ENCODE measurements around the gene HOXA9. TPM values are rescaled to one million over a fixed set of nuclear protein-coding genes. Genes with fewer than 3 reads are reported as not detected.

HOXA9 gene
- total and polyA plus RNA-seq, 2 of the 8 experiments (the other 6 are each of a cell fraction or from before 2014, with no cell fraction given): not detected

DNA sequence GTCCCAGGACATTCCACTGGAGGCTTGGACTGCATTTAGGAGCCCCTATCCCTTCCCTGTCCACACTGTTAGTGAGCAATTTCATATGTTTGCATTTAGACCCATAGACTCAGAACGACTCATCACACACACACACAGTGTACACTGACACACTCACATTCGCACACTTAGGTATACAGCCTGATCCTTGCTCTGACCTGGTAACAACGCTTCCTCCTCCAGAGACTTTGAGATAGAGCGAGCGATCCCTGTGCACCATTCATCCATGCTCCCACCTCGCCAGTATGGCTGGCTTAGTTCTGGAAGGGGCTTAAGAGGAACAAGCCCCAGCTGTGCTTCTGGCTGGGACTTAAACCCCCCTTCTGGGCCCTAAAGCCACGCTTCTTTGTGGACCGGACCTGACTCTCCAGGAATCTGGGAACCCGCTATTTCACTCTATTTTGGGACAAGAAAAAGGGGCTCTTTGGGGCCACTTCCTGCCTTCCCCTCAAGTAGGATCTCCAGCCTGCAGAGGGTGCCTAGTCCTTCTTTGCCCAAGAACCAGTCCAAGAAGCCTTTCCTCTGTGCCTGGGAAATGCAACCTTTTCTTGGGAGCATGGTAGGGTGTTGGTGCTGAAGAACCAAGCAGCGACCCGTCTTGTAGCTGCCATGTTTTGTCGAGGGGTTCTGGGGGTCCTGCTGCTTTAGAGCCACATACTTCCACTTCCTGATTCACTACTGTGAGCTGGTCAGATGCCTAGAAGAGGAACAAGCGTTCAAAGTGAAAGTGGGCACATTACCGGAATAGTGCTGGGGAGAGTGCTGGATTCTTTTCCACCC, 35.6 kb upstream of the HOXA9 start:
- H4K8ac ChIP-seq (ENCODE audit: extremely low read depth, insufficient read depth, low read length): no peak overlapping the region
- no peak for TF ChIP-seq NRF1 (IDR thresholded peaks at IDR 0.05; ENCODE audit: low read depth, low read length)
- peak; percentile 99 for TF ChIP-seq EZH2 (IDR thresholded peaks at IDR 0.05; ENCODE audit: low read depth, low read length, severe bottlenecking)
- TF ChIP-seq CBX8 (IDR thresholded peaks at IDR 0.05; ENCODE audit: borderline replicate concordance, low read depth, low read length): peak; percentile 47; the same call in 1 of the 2 replicates
- no peak for TF ChIP-seq RBBP5 (IDR thresholded peaks at IDR 0.05; ENCODE audit: borderline replicate concordance, low read depth, low read length)
- TF ChIP-seq HDAC6 (IDR thresholded peaks at IDR 0.05; ENCODE audit: low read depth, low read length): no peak
- TF ChIP-seq, protein P1, sequence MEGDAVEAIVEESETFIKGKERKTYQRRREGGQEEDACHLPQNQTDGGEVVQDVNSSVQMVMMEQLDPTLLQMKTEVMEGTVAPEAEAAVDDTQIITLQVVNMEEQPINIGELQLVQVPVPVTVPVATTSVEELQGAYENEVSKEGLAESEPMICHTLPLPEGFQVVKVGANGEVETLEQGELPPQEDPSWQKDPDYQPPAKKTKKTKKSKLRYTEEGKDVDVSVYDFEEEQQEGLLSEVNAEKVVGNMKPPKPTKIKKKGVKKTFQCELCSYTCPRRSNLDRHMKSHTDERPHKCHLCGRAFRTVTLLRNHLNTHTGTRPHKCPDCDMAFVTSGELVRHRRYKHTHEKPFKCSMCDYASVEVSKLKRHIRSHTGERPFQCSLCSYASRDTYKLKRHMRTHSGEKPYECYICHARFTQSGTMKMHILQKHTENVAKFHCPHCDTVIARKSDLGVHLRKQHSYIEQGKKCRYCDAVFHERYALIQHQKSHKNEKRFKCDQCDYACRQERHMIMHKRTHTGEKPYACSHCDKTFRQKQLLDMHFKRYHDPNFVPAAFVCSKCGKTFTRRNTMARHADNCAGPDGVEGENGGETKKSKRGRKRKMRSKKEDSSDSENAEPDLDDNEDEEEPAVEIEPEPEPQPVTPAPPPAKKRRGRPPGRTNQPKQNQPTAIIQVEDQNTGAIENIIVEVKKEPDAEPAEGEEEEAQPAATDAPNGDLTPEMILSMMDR (IDR thresholded peaks at IDR 0.05; ENCODE audit: control extremely low read depth in 1 of 3, insufficient read depth in 1 of 3, low read depth in 1 of 3, low read length in 3 of 3): no peak
- peak; percentile 63 for TF ChIP-seq RNF2 (IDR thresholded peaks at IDR 0.05; ENCODE audit: borderline replicate concordance, low read depth, low read length, missing control alignments, poor library complexity, severe bottlenecking)

More for the DNA sequence above, 35.6 kb upstream of the HOXA9 start:
- H3K4ac ChIP-seq (replicated peaks; ENCODE audit: insufficient read length, low read depth, low read length): no peak overlapping the region
- H2AK5ac ChIP-seq (ENCODE audit: low read depth, low read length): no peak overlapping the region; the same call in 1 of the 2 replicates
- 21% methylated on average over 14 of the region's 14 CpGs; no CpG with 5 or more reads in 1 of the 2 experiments for WGBS, 2 experiments (ENCODE audit: extremely low coverage in 1 of 2, insufficient coverage in 1 of 2, insufficient read length in 1 of 2, insufficient replicate concordance in 2 of 2, low coverage in 1 of 2, low lambda C conversion rate in 2 of 2, missing lambda C conversion rate in 1 of 2)
- H2BK15ac ChIP-seq (ENCODE audit: low read length): no peak overlapping the region
- DNase-seq (ENCODE audit: low read depth in 1 of 2, low spot score in 2 of 2): no peak
- peaks cover 0 to 19% (median 0%) of the 10 kb centered on the region in 4 experiments; a peak in 1 of 8 replicates for H3K36me3 ChIP-seq (ENCODE audit: control insufficient read depth in 2 of 4, insufficient read depth in 4 of 4, low read length in 3 of 4)
- no peaks in the 10 kb centered on the region; the same call in 1 of the 2 replicates for H3K23me2 ChIP-seq (ENCODE audit: low read depth, low read length)
- H3K4me1 ChIP-seq (replicated peaks in 1 of 4; ENCODE audit: control insufficient read depth in 3 of 4, insufficient read depth in 4 of 4, low read length in 3 of 4): peaks cover 0 to 8% (median 4%) of the 10 kb centered on the region in 4 experiments; a peak in 6 of 7 replicates
- no peak overlapping the region for H3K23ac ChIP-seq (ENCODE audit: insufficient read length)
- no peak overlapping the region for H3K56ac ChIP-seq (replicated peaks; ENCODE audit: insufficient read length, low read depth, low read length)
- H3K18ac ChIP-seq (ENCODE audit: extremely low read depth, low read length): no peak overlapping the region
- H3K9ac ChIP-seq (replicated peaks in 1 of 4; ENCODE audit: extremely low read depth in 1 of 4, low read depth in 3 of 4, low read length in 3 of 4): no peak overlapping the region
- H2BK120ac ChIP-seq (replicated peaks; ENCODE audit: low read depth, low read length): no peak overlapping the region
- H2BK12ac ChIP-seq (ENCODE audit: low read depth, low read length): no peak overlapping the region
- POLR2A ChIA-PET (ENCODE audit: partially characterized antibody): interaction anchor here (1.5 kb wide), 1 partner anchor 8 kb away, joined by 5 read pairs; no protein-coding TSS in a partner anchor
- H3K27ac ChIP-seq (ENCODE audit: low read depth, low read length): no peak overlapping the region
- peaks cover 40 to 51% of the 10 kb centered on the region in 2 experiments for H4K20me1 ChIP-seq (replicated peaks in 1 of 2; ENCODE audit: control insufficient read depth in 1 of 2, insufficient read depth in 2 of 2, low read length in 2 of 2)
- no peak for FAIRE-seq
- no peak overlapping the region for H4K5ac ChIP-seq (ENCODE audit: insufficient read length, low read depth, low read length)
- H3K4me2 ChIP-seq (ENCODE audit: insufficient read depth in 1 of 2, low read depth in 2 of 2, low read length in 2 of 2): peak overlapping the region in 1 of 2 experiments; percentile 52; a peak in 1 of 4 replicates
- H3K4me3 ChIP-seq (ENCODE audit: extremely low read depth in 1 of 4, insufficient read depth in 2 of 4, low read depth in 3 of 4, low read length in 4 of 4): no peak overlapping the region
- H3K79me1 ChIP-seq (ENCODE audit: low read depth, low read length): no peaks in the 10 kb centered on the region; the same call in 1 of the 2 replicates
- no peak overlapping the region for H4K91ac ChIP-seq (replicated peaks; ENCODE audit: insufficient read length, low read length)
- no peaks in the 10 kb centered on the region for H3K79me2 ChIP-seq (ENCODE audit: control insufficient read depth in 1 of 2, insufficient read depth in 2 of 2, low read length in 2 of 2)
- no peak overlapping the region for H2BK20ac ChIP-seq (ENCODE audit: low read length)
- H3K9me3 ChIP-seq (ENCODE audit: insufficient read depth in 2 of 2, low read depth in 1 of 2, low read length in 1 of 2): no peaks in the 10 kb centered on the region; a peak in 1 of 4 replicates
- no peak overlapping the region for H2BK5ac ChIP-seq (ENCODE audit: low read depth, low read length)
- no peak overlapping the region for H3K14ac ChIP-seq (ENCODE audit: insufficient read length)
- CTCF ChIA-PET (ENCODE audit: partially characterized antibody): interaction anchor here (0.7 to 3.9 kb wide), 6 partner anchors 8 to 822 kb away, joined by 3 to 23 read pairs (median 5); no protein-coding TSS in a partner anchor
- peaks cover 91 to 100% (median 96%) of the 10 kb centered on the region in 4 experiments for H3K27me3 ChIP-seq (replicated peaks in 1 of 4; ENCODE audit: control insufficient read depth in 3 of 4, extremely low read depth in 1 of 4, insufficient read depth in 3 of 4, low read length in 3 of 4)
- H2AFZ ChIP-seq (ENCODE audit: low read length): no peak overlapping the region

Data from H1 (cell line).